Activated T-cell treated with anti-CD3 and anti-CD28 coated beads, Interleukin-2, amount 50 U/mL, for 24 hours (primary cell): ENCODE measurements around the gene SKP1.
"Not testable (repeated sequence)": the region's sequence is repeated elsewhere in the genome, so short reads cannot be mapped to it uniquely, and the experiment has no call there.

ENCODE experiments used
- DNase-seq: peaks from one replicate; pipeline ENCODE4 v3.0.0-alpha.2; 2020
- H3K27ac Mint-ChIP-seq: 2 replicates; pipeline ENCODE4 v1.8.0; 2020; ENCODE audit warnings: mild to moderate bottlenecking, mixed read lengths
- H3K27me3 Mint-ChIP-seq: 2 replicates; pipeline ENCODE4 v1.8.0; 2020; ENCODE audit warnings: mixed read lengths
- H3K36me3 Mint-ChIP-seq: 2 replicates; pipeline ENCODE4 v1.8.0; 2020; ENCODE audit warnings: low read depth, mixed read lengths
- H3K4me1 Mint-ChIP-seq: 2 replicates; pipeline ENCODE4 v1.8.0; 2020; ENCODE audit warnings: low read depth, mixed read lengths
- H3K4me3 Mint-ChIP-seq: 2 replicates; pipeline ENCODE4 v1.8.0; 2020; ENCODE audit warnings: mild to moderate bottlenecking, moderate library complexity, mixed read lengths
- H3K9me3 Mint-ChIP-seq: 2 replicates; pipeline ENCODE4 v1.8.0; 2020; ENCODE audit warnings: mixed read lengths

The SKP1 gene

GRCh38 chr5:134176511-134177368, at the start of gene SKP1:
Gene SKP1 (minus strand): TSS chr5:134176950. CDS start chr5:134174022, 2,928 bp downstream.
- H3K4me3 Mint-ChIP-seq = peak within 1 kb of the TSS; percentile 97
- H3K36me3 Mint-ChIP-seq = peaks cover 39% of the 10 kb centered on the region
- no peaks in the 10 kb centered on the region for H3K27me3 Mint-ChIP-seq
- peak within 1 kb of the TSS; percentile 98 for H3K27ac Mint-ChIP-seq
- peak; percentile 94 for DNase-seq
- H3K9me3 Mint-ChIP-seq = no peaks in the 10 kb centered on the region
- peaks cover 34% of the 10 kb centered on the region for H3K4me1 Mint-ChIP-seq

- DNase-seq = peak; percentile 100
- peaks cover 53% of the 10 kb centered on the region for H3K36me3 Mint-ChIP-seq
- peak within 1 kb of the TSS; percentile 99 for H3K27ac Mint-ChIP-seq
- peaks cover 56% of the 10 kb centered on the region for H3K4me1 Mint-ChIP-seq
- H3K4me3 Mint-ChIP-seq = peak within 1 kb of the TSS; percentile 98
- no peaks in the 10 kb centered on the region for H3K27me3 Mint-ChIP-seq
- no peaks in the 10 kb centered on the region for H3K9me3 Mint-ChIP-seq
Observed at GRCh38 chr5:134225780-134226440, 49.2 kb upstream of the SKP1 start, which contains the start of gene PPP2CA. Gene PPP2CA (minus strand): TSS chr5:134226073. CDS start chr5:134225861, 212 bp downstream.

GRCh38 chr5:134224888-134225779, 48.4 kb upstream of the SKP1 start:
- peak overlapping the region; percentile 99 for H3K27ac Mint-ChIP-seq
- DNase-seq = peak; percentile 79
- no peaks in the 10 kb centered on the region for H3K27me3 Mint-ChIP-seq
- peaks cover 61% of the 10 kb centered on the region for H3K36me3 Mint-ChIP-seq
- H3K4me1 Mint-ChIP-seq = peaks cover 63% of the 10 kb centered on the region
- H3K9me3 Mint-ChIP-seq = no peaks in the 10 kb centered on the region
- H3K4me3 Mint-ChIP-seq = peak overlapping the region; percentile 98

GRCh38 chr5:134223406-134224248, 46.9 kb upstream of the SKP1 start:
- H3K27ac Mint-ChIP-seq = peak overlapping the region; percentile 99
- no peaks in the 10 kb centered on the region for H3K27me3 Mint-ChIP-seq
- peaks cover 76% of the 10 kb centered on the region for H3K36me3 Mint-ChIP-seq
- no peaks in the 10 kb centered on the region for H3K9me3 Mint-ChIP-seq
- peak overlapping the region; percentile 98 for H3K4me3 Mint-ChIP-seq
- DNase-seq = no peak
- peaks cover 74% of the 10 kb centered on the region for H3K4me1 Mint-ChIP-seq

DNA sequence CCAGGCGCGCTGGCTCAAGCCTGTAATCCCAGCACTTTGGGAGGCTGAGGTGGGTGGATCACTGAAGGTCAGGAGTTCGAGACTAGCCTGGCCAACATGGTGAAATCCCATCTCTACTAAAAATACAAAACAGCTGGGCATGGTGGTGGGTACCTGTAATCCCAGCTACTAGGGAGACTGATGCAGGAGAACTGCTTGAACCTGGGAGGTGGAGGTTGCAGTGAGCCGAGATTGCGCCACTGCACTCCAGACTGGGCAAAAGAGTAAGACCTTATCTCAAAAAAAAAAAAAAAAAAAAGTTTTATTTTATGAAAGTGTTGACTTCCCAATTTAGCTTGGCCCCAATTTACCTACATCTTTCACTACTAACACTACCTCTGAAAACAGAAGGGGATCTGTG, 44.9 kb upstream of the SKP1 start:
- Mint-ChIP-seq H3K36me3 (peaks cover 90% of the 10 kb centered on the region), H3K4me3 (peak overlapping the region; percentile 98), H3K4me1 (peaks cover 70% of the 10 kb centered on the region), H3K27ac (peak overlapping the region; percentile 79)
- H3K9me3 Mint-ChIP-seq, H3K27me3 Mint-ChIP-seq, DNase-seq: not testable (repeated sequence)

DNA sequence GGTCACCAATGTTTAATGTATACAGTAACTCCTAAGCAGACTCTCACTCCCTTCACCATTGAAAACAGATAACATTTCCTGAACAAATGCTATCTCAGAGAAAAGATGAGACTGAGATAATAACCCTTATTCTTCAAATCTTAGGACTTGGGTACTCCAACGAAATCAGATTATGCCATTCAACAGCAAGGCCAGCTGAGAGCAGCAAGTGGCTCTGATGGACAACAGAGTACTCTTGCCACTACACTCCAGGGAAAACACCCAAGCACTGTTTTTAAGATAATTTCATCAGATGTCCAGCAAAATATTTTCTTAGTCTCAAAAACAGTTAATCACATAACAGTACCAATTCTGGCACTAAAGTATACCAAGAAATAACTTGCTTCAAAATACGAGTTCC, 39.0 kb upstream of the SKP1 start:
- Mint-ChIP-seq H3K27ac (peak overlapping the region; percentile 37), H3K4me3 (no peak overlapping the region), H3K27me3 (no peaks in the 10 kb centered on the region), H3K4me1 (peaks cover 75% of the 10 kb centered on the region), H3K36me3 (peaks cover 72% of the 10 kb centered on the region), H3K9me3 (no peaks in the 10 kb centered on the region)
- no peak for DNase-seq

DNA sequence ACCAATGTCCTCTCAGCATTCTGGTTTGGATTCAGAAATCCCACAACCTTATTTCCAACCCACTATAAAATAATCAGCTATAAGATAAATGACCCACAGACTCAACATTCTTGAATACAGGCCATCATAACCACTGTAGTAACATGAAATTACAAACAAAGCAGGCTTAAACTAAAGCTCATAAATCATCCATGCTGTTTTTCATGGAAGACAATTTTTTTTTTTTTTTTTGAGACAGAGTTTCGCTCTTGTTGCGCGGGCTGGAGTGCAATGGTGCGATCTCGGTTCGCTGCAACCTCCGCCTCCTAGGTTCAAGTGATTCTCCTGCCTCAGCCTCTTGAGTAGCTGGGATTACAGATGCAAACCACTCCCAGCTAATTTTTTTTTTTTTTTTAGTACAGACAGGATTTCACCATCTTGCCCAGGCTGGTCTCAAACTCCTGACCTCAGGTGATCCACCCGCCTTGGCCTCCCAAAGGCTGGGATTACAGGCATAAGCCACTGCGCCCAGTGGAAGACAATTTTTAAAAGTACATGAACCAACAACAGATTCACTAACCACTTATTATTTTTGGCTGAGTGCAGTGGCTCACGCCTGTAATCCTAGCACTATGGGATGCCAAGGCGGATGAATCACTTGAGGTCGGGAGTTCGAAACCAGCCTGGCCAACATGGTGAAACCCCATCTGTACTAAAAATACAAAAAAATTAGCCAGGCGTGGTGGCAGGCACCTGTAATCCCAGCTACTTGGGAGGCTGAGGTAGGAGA, 34.7 kb upstream of the SKP1 start:
- not testable (repeated sequence) for H3K9me3 Mint-ChIP-seq, DNase-seq, H3K4me3 Mint-ChIP-seq, H3K27ac Mint-ChIP-seq, H3K27me3 Mint-ChIP-seq
- H3K4me1 Mint-ChIP-seq = peaks cover 67% of the 10 kb centered on the region
- H3K36me3 Mint-ChIP-seq = peaks cover 47% of the 10 kb centered on the region

GRCh38 chr5:134209477-134210245, 32.9 kb upstream of the SKP1 start:
- no peaks in the 10 kb centered on the region for H3K27me3 Mint-ChIP-seq
- peak overlapping the region; percentile 64 for H3K27ac Mint-ChIP-seq
- peaks cover 55% of the 10 kb centered on the region for H3K36me3 Mint-ChIP-seq
- H3K4me1 Mint-ChIP-seq = peaks cover 61% of the 10 kb centered on the region
- no peak overlapping the region for H3K4me3 Mint-ChIP-seq
- no peak for DNase-seq
- H3K9me3 Mint-ChIP-seq = no peaks in the 10 kb centered on the region

- Mint-ChIP-seq H3K27ac (no peak overlapping the region), H3K27me3 (no peaks in the 10 kb centered on the region), H3K36me3 (peaks cover 59% of the 10 kb centered on the region), H3K4me1 (peaks cover 46% of the 10 kb centered on the region), H3K9me3 (no peaks in the 10 kb centered on the region), H3K4me3 (no peak overlapping the region)
- DNase-seq = no peak
Observed at GRCh38 chr5:134207696-134208095, 30.9 kb upstream of the SKP1 start.

DNA sequence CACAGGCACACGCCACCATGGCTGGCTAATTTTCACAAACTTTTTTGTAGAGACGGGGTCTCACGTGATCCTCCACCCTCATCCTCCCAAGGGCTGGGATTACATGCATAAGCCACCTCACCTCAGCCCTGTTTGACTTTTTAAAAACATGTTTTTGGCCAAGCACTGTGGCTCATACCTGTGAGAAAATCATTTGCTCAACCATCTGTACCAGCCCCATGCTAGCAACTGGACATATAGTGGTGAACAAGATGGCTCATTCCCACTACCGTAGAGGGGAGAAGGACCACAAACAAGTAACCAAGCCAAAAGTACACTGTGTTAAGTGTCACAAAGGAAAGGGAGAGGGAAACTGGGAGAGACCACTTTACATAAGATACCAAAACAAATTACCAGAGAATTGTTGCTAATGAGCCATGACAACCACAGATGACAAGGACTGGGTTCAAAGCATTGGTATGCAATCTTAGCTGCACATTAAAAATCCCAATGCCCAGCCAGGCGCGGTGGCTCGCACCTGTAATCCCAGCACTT, 29.9 kb upstream of the SKP1 start:
- peaks cover 37% of the 10 kb centered on the region for H3K4me1 Mint-ChIP-seq
- H3K36me3 Mint-ChIP-seq = peaks cover 63% of the 10 kb centered on the region
- H3K4me3 Mint-ChIP-seq = no peak overlapping the region

DNA sequence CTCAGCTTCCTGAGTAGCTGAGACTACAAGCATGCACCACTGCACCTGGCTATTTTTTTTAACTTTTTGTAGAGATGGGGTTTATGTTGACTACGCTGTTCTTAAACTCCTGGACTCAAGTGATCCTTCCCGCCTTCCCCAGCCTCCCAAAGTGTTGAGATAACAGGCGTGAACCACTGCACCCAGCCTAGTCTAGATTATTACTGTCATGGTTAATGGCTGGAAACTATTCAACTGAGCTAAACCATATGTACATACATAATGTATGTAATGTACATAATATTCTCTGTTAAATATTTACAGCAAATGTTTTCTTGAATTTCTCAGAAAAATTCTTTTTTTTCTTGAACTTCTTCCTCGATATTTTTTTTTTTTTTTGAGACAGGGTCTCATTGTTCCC, 27.8 kb upstream of the SKP1 start:
- Mint-ChIP-seq H3K9me3 (no peaks in the 10 kb centered on the region), H3K4me3 (no peak overlapping the region), H3K27me3 (no peaks in the 10 kb centered on the region), H3K27ac (peak overlapping the region; percentile 39), H3K4me1 (peaks cover 23% of the 10 kb centered on the region), H3K36me3 (peaks cover 80% of the 10 kb centered on the region)
- DNase-seq = no peak

More for the DNA sequence above, 29.9 kb upstream of the SKP1 start:
- no peak for DNase-seq
- Mint-ChIP-seq H3K9me3 (no peaks in the 10 kb centered on the region), H3K27ac (no peak overlapping the region), H3K27me3 (no peaks in the 10 kb centered on the region)

GRCh38 chr5:134203630-134204029, 26.9 kb upstream of the SKP1 start:
- no peak overlapping the region for H3K4me3 Mint-ChIP-seq
- peaks cover 15% of the 10 kb centered on the region for H3K4me1 Mint-ChIP-seq
- H3K36me3 Mint-ChIP-seq = peaks cover 82% of the 10 kb centered on the region
- H3K27me3 Mint-ChIP-seq = no peaks in the 10 kb centered on the region
- no peak overlapping the region for H3K27ac Mint-ChIP-seq
- no peaks in the 10 kb centered on the region for H3K9me3 Mint-ChIP-seq
- no peak for DNase-seq
